ENCODE measurements around the gene FGF18. TPM values are rescaled to one million over a fixed set of nuclear protein-coding genes. Genes with fewer than 3 reads are reported as not detected.

The FGF18 gene
- total and polyA plus RNA-seq, 2 donors (not counting 3 experiments of a cell fraction or from before 2014, with no cell fraction given): 0.04 to 0.27 TPM

DNA sequence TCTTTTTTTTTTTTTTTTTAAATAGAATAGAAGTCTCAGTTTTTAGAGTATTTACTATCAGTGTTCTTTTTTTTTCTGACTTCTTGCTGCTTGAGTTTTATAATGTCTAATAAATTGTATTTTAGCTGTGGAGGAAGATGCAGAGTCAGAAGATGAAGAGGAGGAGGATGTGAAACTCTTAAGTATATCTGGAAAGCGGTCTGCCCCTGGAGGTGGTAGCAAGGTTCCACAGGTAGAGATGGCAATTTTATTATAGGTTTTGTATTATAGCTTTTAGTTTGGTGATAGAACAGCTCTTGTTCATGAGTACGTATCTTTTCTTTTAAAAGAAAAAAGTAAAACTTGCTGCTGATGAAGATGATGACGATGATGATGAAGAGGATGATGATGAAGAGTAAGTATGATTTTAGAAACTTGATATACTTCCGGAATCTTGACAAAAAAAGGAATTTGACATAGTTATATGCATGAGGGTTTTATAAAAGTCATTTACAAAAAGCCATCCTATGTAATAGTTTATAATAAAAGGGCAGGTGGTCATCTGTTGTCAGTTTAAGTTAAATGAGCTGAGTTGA is 26.8 kb upstream of the FGF18 start:
- Histone ChIP-seq H3K79me2 (ENCODE audit: control insufficient read depth, insufficient read depth, low read length) (peaks cover 100% of the 10 kb centered on the region), H3K9me3 (replicated peaks; ENCODE audit: control insufficient read depth, insufficient read depth, low read length) (no peaks in the 10 kb centered on the region), H3K36me3 (ENCODE audit: control insufficient read depth in 2 of 2, extremely low read depth in 1 of 2, insufficient read depth in 2 of 2, low read length in 2 of 2) (peaks cover 25 to 45% of the 10 kb centered on the region in 2 experiments), H3K4me2 (ENCODE audit: insufficient read depth, low read length) (no peak overlapping the region), H3K27ac (ENCODE audit: insufficient read depth, low read depth, low read length) (no peak overlapping the region), H3K9me1 (replicated peaks; ENCODE audit: control insufficient read depth, extremely low read depth, insufficient read depth, low read length) (no peaks in the 10 kb centered on the region), H3K9ac (replicated peaks; ENCODE audit: extremely low read depth, insufficient read depth, low read length) (no peak overlapping the region), H3K4me1 (ENCODE audit: control insufficient read depth, extremely low read depth, insufficient read depth, low read length) (peaks cover 23% of the 10 kb centered on the region), H4K20me1 (replicated peaks; ENCODE audit: control insufficient read depth, extremely low read depth, insufficient read depth, low read length) (peaks cover 42% of the 10 kb centered on the region), H3K4me3 (replicated peaks in 1 of 3; ENCODE audit: insufficient read depth in 1 of 3, low read depth in 1 of 3, low read length in 3 of 3) (no peak overlapping the region), H3K27me3 (ENCODE audit: control insufficient read depth in 2 of 2, insufficient read depth in 2 of 2, low read length in 2 of 2) (no peaks in the 10 kb centered on the region), H2AFZ (ENCODE audit: low read depth, low read length) (no peak overlapping the region)
- DNase-seq (ENCODE audit: low read depth, low spot score) (no peak), FAIRE-seq (no peak)
- POLR2A ChIA-PET: interaction anchor here (0.7 kb wide), 1 partner anchor 78 kb away, joined by 4 read pairs; no protein-coding TSS in a partner anchor
- dilution Hi-C loops (cut with MboI; ENCODE audit: extremely low pct_ligation_motif_present, low sequenced_read_pairs) (no loop called here), intact Hi-C loops (cut with micrococcal nuclease) (no loop called here)
- BruUV-seq (replicated peaks): no TSS peak
- no peak for TF ChIP-seq JUN (IDR thresholded peaks at IDR 0.05; ENCODE audit: borderline replicate concordance, insufficient read depth, insufficient read length, low read depth)
- no peak for TF ChIP-seq CTCF (IDR thresholded peaks at IDR 0.05; ENCODE audit: extremely low read depth in 1 of 2, insufficient read depth in 1 of 2, low read depth in 1 of 2, low read length in 2 of 2)
- TF ChIP-seq GATA2 (IDR thresholded peaks at IDR 0.05; ENCODE audit: insufficient read depth, insufficient read length, low read depth, low read length): no peak
- no peak for TF ChIP-seq FOS (IDR thresholded peaks at IDR 0.05; ENCODE audit: borderline replicate concordance, insufficient read depth, low read length)
- no peak for TF ChIP-seq MAX (IDR thresholded peaks at IDR 0.05; ENCODE audit: insufficient read depth, insufficient read length)
- TF ChIP-seq POLR2AphosphoS5 (IDR thresholded peaks at IDR 0.05; ENCODE audit: insufficient read depth, low read depth, low read length): no peak
- no peak for TF ChIP-seq POLR2A (IDR thresholded peaks at IDR 0.05; ENCODE audit: low read depth, low read length)
- TF ChIP-seq MYC (IDR thresholded peaks at IDR 0.05; ENCODE audit: low read depth, low read length): no peak
- CTCF ChIA-PET: interaction anchor here (1.3 kb wide), 1 partner anchor 185 kb away, joined by 3 read pairs; no protein-coding TSS in a partner anchor

All from endothelial cell of umbilical vein (primary cell).